ENCODE results near the gene TBC1D1.
"Not testable (repeated sequence)": the region's sequence is repeated elsewhere in the genome, so short reads cannot be mapped to it uniquely, and the experiment has no call there.

TBC1D1 gene

GRCh38 chr4:37891260-37892159 is 626 bp downstream of the TBC1D1 start:
- DNase-seq (ENCODE audit: low read depth): no peak

DNA sequence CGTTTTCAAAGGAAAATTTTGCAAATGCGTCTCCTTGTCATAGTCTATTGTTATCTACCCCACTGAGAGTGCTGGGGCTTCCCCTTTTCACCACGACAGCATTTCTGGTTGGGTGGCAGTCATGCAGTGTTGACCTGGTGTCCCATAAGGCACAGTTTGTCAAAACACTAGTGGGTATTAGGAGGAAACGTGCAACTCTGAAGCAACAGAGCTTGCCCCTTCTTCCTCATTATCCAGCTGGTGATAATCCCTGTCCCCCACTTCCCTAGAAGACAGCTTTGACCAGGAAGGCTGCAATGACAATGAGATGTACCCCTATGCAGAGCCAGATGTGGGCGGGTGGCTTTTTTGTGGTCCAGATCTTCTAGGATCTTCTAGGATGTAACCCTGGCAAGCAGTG is 1.8 kb downstream of the TBC1D1 start:
- DNase-seq (ENCODE audit: low read depth): no peak

DNA sequence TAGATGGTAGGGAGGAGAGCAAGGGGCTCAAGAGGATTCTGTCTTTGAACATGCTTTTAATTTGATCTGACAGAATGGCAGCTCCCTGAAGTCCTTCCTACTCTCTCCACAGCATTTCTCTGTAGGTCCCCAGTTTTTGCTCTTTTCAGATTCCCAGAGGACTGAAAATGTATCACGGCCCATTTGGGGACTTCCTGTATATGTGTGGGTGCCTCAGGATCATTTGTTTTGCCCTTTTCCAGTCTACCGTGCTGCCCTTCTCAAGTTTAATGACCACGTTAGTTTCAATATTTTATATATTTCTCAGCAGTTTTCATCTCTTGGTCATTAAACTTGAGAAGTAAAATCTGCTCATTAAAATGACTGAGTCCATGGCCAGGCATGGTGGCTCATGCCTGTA is 2.3 kb downstream of the TBC1D1 start:
- DNase-seq (ENCODE audit: low read depth): no peak

GRCh38 chr4:37895271-37895670 is 4.4 kb downstream of the TBC1D1 start:
- no peak for DNase-seq (ENCODE audit: low read depth)

GRCh38 chr4:37896206-37896860 is 5.4 kb downstream of the TBC1D1 start:
- no peak for DNase-seq (ENCODE audit: low read depth)

DNA sequence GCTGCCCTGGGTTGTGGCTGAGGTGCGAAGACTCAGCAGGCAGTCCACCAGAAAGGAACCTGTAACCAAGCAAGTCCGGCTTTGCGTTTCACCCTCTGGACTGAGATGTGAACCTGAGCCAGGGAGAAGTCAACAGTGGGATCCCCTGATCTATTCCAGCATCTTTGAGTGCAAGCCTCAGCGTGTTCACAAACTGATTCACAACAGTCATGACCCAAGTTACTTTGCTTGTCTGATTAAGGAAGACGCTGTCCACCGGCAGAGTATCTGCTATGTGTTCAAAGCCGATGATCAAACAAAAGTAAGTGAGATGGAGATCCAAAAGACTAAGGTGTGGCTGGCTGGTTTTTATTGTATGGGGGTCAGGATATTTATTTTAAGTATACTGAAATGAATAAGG is 11.3 kb downstream of the TBC1D1 start:
- no peak for DNase-seq (ENCODE audit: low read depth)

DNA sequence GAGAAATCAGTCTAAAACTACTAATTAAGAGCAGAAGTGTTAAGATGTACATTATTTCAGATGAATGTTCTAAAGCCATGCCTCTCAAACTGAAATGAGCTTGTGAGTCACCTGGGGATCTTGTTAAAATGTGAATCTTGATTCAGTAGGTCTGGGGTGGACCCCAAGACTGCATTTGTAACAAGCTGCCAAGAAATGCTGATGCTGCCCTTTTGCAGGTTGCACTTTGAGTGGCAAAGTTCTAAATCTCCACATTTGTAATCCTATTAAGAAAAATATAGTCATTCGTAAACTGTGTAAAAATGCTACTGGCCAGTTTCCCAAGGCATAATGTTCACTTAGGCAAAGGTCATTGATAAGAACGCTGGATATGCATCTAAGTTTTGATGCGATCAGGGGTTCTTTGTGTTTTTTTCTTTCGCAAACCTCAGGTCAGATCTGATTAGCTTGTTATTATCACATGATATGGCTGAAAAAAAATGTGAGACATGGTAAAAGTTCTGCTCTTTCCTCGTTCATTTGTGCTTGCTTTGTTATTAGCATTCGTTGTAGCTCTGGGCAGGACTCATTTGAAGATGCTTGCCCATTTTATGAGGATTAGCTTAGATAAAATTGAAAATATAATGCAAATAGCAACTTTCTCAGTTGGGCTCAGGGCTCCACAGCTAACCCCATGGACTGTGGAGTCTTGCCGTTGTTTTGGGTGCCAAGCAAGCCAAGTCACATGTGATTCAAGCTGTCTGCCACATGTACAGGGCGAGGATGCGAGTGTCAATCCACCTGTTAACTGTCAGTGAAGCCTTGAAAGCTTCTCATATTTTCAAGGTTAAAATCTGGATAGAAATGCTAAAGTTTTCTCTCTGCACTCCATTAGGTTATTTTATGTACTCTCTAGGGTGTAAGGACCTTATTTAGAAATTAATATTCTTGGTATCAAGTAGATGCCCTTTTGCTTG is 12.1 kb downstream of the TBC1D1 start:
- no peak for DNase-seq (ENCODE audit: low read depth)

DNA sequence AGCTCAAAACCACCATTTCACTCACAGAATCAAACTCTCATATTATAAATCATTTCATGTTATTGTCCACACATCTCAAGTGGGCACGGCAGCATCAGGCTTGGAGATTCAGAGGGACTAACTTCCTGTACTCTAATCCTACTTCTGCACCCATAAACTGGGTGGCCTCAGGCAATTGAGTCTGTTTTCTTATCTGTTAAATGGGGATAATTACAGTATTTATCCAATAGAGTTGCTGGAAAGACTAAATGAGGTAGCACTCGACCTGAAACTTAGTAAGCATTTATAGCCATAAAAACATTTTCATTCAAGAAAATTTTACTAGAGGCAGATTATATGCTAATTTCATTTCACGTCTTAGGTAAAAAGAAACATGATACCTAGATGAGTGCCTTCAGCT is 13.0 kb downstream of the TBC1D1 start:
- no peak for DNase-seq (ENCODE audit: low read depth)

DNA sequence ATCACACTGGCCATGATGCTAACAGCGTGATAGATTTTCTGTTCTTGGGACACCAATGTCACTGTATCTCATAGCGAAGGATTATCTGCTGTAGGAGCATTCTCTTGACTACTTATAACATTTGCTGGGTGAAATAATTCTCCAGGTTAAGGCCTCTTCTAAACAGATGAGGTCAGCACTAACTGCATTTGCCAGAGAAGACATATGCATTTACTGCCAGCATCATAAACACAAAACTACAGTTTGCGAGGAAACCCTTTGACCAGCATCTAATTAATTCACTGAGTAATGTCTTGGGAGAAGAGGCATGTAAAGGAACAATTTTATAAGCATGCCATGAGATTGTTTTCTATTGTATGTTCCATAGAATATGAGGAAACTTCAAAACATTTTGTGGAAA is 13.9 kb downstream of the TBC1D1 start:
- no peak for DNase-seq (ENCODE audit: low read depth)

DNA sequence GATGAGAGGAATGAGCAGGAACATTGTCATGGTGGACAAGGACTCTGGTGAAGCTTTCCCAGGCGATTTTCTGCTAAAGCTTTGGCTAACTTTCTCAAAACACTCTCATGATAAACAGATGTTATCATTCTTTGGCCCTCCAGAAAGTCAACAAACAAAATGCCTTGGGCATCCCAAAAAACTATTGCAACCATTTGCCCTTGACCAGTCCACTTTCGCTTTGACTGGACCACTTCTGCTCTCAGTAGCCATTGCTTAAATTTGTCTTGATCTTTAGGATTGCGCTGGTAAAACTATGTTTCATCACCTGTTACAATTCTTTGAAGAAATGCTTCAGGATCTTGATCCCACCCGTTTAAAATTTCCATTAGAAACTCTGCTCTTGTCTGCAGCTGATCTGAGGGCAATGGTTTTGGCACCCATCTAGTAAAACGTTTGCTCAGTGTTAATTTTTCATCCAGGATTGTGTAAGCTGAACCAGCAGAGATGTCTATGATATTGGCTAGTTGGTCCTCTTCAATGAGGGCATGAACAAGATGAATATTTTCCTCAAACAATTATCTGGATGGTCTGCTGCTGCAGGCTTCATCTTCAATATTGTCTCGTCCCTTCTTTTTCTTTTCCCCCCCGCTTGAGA is 14.8 kb downstream of the TBC1D1 start:
- no peak for DNase-seq (ENCODE audit: low read depth)

GRCh38 chr4:37908488-37909331 is 17.8 kb downstream of the TBC1D1 start:
- DNase-seq (ENCODE audit: low read depth): no peak

DNA sequence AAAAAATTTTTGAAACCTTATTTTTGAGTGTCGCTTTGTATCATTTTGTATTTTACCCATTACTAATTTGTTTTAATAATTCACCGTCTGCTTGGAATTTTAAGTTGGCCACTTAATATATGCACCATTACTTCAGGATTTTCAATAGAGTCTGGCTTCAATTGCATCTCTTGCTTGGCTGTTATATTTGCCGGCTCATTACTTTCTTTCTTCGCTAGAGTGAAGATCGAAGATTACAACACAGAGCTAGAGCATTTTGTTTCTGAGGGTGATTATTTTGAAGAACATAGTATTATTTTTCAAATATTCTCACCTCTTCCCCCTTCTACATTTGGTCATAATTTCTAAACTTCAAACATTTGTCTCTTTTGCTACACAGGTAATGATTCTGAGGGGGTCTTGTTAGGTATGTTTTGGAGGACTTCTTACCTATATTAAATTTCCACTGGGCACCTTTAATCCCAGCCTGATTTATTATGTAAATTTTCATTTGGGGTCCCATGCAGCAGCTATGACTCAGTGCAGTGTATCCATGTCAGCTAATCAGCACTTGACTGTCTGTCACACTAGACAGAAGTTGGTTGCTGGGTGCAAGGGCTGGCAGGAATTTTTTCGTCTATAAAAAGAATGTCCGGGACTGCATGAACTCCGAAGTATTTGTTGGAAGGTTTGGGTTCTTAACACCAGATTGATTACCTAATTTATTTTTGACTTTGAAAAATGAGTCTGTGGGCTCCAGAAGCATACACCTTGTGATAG is 18.6 kb downstream of the TBC1D1 start:
- no peak for DNase-seq (ENCODE audit: low read depth)

- DNase-seq (ENCODE audit: low read depth): no peak
Observed at GRCh38 chr4:37910091-37910486, 19.2 kb downstream of the TBC1D1 start.

GRCh38 chr4:37914539-37914938 is 23.7 kb downstream of the TBC1D1 start:
- no peak for DNase-seq (ENCODE audit: low read depth)

DNA sequence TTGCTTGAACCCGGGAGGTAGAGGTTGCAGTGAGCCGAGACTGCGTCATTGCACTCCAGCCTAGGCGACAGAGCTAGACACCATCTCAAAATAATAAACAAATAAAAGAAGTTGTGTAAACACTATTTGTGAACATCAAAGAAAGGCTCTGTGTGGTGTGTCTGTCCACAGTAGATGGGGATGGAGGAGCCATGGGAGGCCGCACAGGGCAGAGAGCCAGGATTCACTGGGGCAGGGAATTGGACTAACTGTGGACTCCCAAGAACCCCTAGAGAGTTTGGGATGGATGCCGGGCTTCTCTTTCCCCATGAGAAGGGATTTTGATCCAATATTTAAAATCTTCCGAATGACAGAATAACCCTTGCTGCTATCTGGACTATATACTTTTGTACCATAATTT is 26.5 kb downstream of the TBC1D1 start:
- DNase-seq (ENCODE audit: low read depth): no peak

GRCh38 chr4:37918653-37919052 is 27.8 kb downstream of the TBC1D1 start:
- no peak for DNase-seq (ENCODE audit: low read depth)

GRCh38 chr4:37922328-37922727 is 31.4 kb downstream of the TBC1D1 start:
- DNase-seq (ENCODE audit: low read depth): no peak

DNA sequence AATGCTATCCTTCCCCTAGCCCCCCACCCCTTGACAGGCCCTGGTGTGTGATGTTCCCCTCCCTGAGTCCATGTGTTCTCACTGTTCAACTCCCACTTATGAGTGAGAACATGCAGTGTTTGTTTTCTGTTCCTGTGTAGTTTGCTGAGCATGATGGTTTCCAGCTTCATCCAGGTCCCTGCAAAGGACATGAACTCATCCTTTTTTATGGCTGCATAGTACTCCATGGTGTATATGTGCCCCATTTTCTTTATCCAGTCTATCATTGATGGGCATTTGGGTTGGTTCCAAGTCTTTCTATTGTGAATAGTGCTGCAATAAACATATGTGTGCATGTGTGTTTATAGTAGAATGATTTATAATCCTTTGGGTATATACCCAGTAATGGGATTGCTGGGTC is 32.2 kb downstream of the TBC1D1 start:
- not testable (repeated sequence) for DNase-seq (ENCODE audit: low read depth)

DNA sequence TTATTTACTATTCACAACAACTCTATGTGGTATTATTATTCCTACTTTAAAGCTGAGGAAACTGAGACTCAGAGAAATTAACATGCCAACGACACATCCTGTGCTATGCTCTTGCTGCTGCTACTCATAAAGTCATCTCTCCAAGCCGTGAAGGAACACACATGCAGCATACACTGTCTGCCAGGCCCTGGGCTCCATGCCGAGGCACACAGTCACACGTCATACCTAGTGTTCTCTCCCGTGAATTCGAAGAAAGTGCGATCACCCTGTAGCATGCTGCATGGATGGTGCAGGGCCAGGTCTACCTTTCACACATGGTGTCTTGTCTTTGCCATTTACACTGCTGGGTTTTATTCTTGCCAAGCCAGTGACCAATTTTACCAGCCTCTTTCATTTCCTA is 34.1 kb downstream of the TBC1D1 start:
- DNase-seq (ENCODE audit: low read depth): no peak

- no peak for DNase-seq (ENCODE audit: low read depth)
Observed at GRCh38 chr4:37927434-37927833, 36.5 kb downstream of the TBC1D1 start.

Data from HS-27A (cell line).